ENCODE measurements around the gene CHI3L1. TPM values are rescaled to one million over a fixed set of nuclear protein-coding genes. Genes with fewer than 3 reads are reported as not detected.

The CHI3L1 gene
- total RNA-seq, 4 donors from 2014 or later: 2.9 to 23.2 TPM; not detected in 2

- Histone ChIP-seq H3K9me3 (no peaks in the 10 kb centered on the region), H3K4me1 (peaks cover 0 to 9% (median 1%) of the 10 kb centered on the region in 4 donors), H3K27me3 (no peaks in the 10 kb centered on the region), H3K27ac (no peak overlapping the region), H3K36me3 (no peaks in the 10 kb centered on the region), H3K4me3 (no peak overlapping the region)
- 80 to 82% methylated on average over 1 to 9 of the region's 10 CpGs for WGBS, 2 donors (ENCODE audit: low coverage in 1 of 2)
- TF ChIP-seq EP300 (IDR thresholded peaks at IDR 0.05; ENCODE audit: low read depth) (no peak), POLR2A (IDR thresholded peaks at IDR 0.05) (no peak), POLR2AphosphoS5 (IDR thresholded peaks at IDR 0.05) (no peak)
- TF ChIP-seq, protein P1, sequence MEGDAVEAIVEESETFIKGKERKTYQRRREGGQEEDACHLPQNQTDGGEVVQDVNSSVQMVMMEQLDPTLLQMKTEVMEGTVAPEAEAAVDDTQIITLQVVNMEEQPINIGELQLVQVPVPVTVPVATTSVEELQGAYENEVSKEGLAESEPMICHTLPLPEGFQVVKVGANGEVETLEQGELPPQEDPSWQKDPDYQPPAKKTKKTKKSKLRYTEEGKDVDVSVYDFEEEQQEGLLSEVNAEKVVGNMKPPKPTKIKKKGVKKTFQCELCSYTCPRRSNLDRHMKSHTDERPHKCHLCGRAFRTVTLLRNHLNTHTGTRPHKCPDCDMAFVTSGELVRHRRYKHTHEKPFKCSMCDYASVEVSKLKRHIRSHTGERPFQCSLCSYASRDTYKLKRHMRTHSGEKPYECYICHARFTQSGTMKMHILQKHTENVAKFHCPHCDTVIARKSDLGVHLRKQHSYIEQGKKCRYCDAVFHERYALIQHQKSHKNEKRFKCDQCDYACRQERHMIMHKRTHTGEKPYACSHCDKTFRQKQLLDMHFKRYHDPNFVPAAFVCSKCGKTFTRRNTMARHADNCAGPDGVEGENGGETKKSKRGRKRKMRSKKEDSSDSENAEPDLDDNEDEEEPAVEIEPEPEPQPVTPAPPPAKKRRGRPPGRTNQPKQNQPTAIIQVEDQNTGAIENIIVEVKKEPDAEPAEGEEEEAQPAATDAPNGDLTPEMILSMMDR (IDR thresholded peaks at IDR 0.05): no peak
- intact Hi-C loops (cut with DNase I; ENCODE audit: low total_unique reads): no loop called here
- in situ Hi-C loops (cut with MboI; ENCODE audit: low pct_ligation_motif_present in 1 of 4, low pct_unique_long_range_greater_than_20kb in 1 of 4, low sequenced_read_pairs in 3 of 4): no loop called here
- no peak for DNase-seq
Observed at GRCh38 chr1:203152158-203153034, 34.1 kb downstream of the CHI3L1 start.

GRCh38 chr1:203151362-203152157 lies 34.9 kb downstream of the CHI3L1 start:
- TF ChIP-seq, protein P1 (IDR thresholded peaks at IDR 0.05): no peak
- TF ChIP-seq POLR2AphosphoS5 (IDR thresholded peaks at IDR 0.05): no peak
- TF ChIP-seq EP300 (IDR thresholded peaks at IDR 0.05; ENCODE audit: low read depth): no peak
- Histone ChIP-seq H3K27ac (no peak overlapping the region), H3K36me3 (no peaks in the 10 kb centered on the region), H3K4me1 (peaks cover 0 to 9% (median under 1%) of the 10 kb centered on the region in 4 donors), H3K9me3 (no peaks in the 10 kb centered on the region), H3K27me3 (no peaks in the 10 kb centered on the region), H3K4me3 (no peak overlapping the region)
- DNase-seq: no peak
- in situ Hi-C loops (cut with MboI; ENCODE audit: low pct_ligation_motif_present in 1 of 4, low pct_unique_long_range_greater_than_20kb in 1 of 4, low sequenced_read_pairs in 3 of 4): no loop called here
- WGBS, 2 donors (ENCODE audit: low coverage in 1 of 2): 72 to 75% methylated on average over 5 to 9 of the region's 9 CpGs
- intact Hi-C loops (cut with DNase I; ENCODE audit: low total_unique reads): no loop called here

- H3K36me3 ChIP-seq: no peaks in the 10 kb centered on the region
- 59 to 90% methylated on average over 2 to 5 of the region's 9 CpGs for WGBS, 2 donors (ENCODE audit: low coverage in 1 of 2)
- H3K4me1 ChIP-seq: peaks cover 0 to 2% (median 0%) of the 10 kb centered on the region in 4 donors
- H3K27ac ChIP-seq: no peak overlapping the region
- in situ Hi-C loops (cut with MboI; ENCODE audit: low pct_ligation_motif_present in 1 of 4, low pct_unique_long_range_greater_than_20kb in 1 of 4, low sequenced_read_pairs in 3 of 4): no loop called here
- TF ChIP-seq POLR2A (IDR thresholded peaks at IDR 0.05) (no peak), EP300 (IDR thresholded peaks at IDR 0.05; ENCODE audit: low read depth) (no peak)
- no peak overlapping the region for H3K4me3 ChIP-seq
- no peak for DNase-seq
- intact Hi-C loops (cut with DNase I; ENCODE audit: low total_unique reads): no loop called here
- no peaks in the 10 kb centered on the region for H3K9me3 ChIP-seq
- H3K27me3 ChIP-seq: no peaks in the 10 kb centered on the region
Observed at GRCh38 chr1:203150511-203151297, 35.8 kb downstream of the CHI3L1 start.

GRCh38 chr1:203149188-203149840 lies 37.2 kb downstream of the CHI3L1 start:
- in situ Hi-C loops (cut with MboI; ENCODE audit: low pct_ligation_motif_present in 1 of 4, low pct_unique_long_range_greater_than_20kb in 1 of 4, low sequenced_read_pairs in 3 of 4) (no loop called here), intact Hi-C loops (cut with DNase I; ENCODE audit: low total_unique reads) (no loop called here)
- TF ChIP-seq POLR2A (IDR thresholded peaks at IDR 0.05) (no peak), POLR2AphosphoS5 (IDR thresholded peaks at IDR 0.05) (no peak), EP300 (IDR thresholded peaks at IDR 0.05; ENCODE audit: low read depth) (no peak)
- TF ChIP-seq, protein P1 (IDR thresholded peaks at IDR 0.05): no peak
- no peaks in the 10 kb centered on the region for H3K4me1 ChIP-seq
- no peak for DNase-seq
- no peak overlapping the region for H3K27ac ChIP-seq
- WGBS, 2 donors (ENCODE audit: low coverage in 1 of 2): 78% methylated on average over 7 of the region's 7 CpGs; no CpG with 5 or more reads in 1 of the 2 donors
- no peak overlapping the region for H3K4me3 ChIP-seq
- no peaks in the 10 kb centered on the region for H3K27me3 ChIP-seq
- no peaks in the 10 kb centered on the region for H3K36me3 ChIP-seq
- H3K9me3 ChIP-seq: no peaks in the 10 kb centered on the region

Data from transverse colon (tissue), 4 donors.